GM10266 (cell line): ENCODE measurements around the gene ZFR2.

ENCODE experiments used
- DNase-seq: peaks from one replicate; pipeline ENCODE4 v3.0.0; 2012; ENCODE audit errors: extremely low spot score
- TF ChIP-seq, protein P1 (sequence below): IDR thresholded peaks from 2 replicates; pipeline ENCODE4 v1.5.1; 2012; ENCODE audit warnings: mild to moderate bottlenecking, low read depth; ENCODE audit not compliant: control insufficient read depth, insufficient read depth; ENCODE audit errors: missing control alignments

The ZFR2 gene

DNA sequence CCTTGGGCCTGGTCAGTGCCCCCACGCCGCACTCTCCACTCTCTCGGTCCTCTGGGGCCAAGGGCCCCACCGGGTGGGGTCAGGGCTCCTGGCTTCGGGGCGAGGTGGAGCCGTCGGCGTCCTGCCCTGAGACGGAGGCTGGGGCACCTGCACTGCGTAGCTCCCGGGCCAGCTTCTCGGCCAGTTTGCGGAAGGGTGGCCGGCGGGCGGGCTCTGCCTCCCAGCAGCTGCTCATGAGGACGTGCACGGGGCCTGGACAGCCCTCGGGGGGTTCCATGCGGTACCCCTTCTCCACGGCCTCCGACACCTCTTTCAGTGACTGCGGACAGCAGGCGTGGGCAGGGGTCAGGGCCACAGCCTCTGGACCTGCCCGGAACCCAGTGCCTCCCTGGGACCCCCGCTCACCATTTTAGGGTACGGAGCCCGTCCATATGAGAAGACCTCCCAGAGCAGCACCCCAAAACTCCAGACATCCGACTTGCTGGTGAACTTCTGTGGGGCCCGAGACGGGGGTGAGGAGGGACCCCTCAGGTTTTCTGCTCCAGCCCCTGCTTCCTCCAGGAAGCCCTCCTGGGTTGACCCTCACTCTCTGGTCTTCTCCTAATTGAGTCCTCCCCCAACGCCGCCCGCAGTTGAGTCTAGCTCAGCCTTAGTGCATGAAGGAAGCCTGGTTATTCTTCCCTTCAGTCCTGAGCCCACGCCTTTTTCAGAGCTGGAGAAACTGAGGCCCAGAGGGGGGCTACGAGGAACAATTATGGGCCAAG is 90.6 kb downstream of the ZFR2 start:
- TF ChIP-seq, protein P1, sequence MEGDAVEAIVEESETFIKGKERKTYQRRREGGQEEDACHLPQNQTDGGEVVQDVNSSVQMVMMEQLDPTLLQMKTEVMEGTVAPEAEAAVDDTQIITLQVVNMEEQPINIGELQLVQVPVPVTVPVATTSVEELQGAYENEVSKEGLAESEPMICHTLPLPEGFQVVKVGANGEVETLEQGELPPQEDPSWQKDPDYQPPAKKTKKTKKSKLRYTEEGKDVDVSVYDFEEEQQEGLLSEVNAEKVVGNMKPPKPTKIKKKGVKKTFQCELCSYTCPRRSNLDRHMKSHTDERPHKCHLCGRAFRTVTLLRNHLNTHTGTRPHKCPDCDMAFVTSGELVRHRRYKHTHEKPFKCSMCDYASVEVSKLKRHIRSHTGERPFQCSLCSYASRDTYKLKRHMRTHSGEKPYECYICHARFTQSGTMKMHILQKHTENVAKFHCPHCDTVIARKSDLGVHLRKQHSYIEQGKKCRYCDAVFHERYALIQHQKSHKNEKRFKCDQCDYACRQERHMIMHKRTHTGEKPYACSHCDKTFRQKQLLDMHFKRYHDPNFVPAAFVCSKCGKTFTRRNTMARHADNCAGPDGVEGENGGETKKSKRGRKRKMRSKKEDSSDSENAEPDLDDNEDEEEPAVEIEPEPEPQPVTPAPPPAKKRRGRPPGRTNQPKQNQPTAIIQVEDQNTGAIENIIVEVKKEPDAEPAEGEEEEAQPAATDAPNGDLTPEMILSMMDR, result no peak
- DNase-seq, result no peak

DNA sequence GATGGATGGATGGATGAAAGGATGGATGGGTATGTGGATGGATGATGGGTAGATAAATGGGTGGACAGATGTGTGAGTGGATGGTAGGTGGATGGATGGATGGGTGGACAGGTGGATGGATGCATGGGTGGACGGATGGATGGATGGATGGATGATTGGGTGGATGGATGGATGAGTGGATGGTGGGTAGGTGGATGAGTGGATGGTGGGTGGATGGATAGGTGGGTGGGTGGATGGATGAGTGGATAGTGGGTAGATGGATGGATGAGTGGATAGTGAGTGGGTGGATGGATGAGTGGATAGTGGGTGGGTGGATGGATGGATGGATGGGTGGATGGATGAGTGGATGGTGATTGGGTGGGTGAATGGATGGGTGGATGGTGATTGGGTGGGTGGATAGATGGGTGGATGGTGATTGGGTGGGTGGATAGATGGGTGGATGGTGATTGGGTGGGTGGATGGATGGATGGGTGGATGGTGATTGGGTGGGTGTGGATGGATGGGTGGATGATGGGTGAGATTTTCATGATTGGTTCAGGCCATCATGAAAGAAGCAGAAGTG is 92.3 kb downstream of the ZFR2 start:
- no peak for DNase-seq
- TF ChIP-seq, protein P1, result no peak

DNA sequence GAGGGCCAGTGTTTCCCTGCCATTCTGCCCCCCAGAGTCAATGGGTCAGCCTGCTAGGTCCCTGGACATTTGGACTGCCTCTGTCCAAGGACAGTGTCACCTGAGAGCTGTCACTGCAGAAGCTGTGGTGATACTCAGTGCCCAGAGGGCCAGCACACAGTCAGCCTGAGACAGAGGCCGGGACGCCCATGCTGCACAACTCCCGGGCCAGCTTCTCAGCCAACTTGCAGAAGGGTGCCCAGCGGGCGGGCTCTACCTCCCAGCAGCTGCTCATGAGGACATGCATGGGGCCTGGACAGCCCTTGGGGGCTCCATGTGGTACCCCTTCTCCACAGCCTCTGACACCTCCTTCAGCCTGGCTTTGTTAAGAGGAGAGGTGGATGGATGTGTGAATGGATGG is 93.0 kb downstream of the ZFR2 start:
- TF ChIP-seq, protein P1, result no peak
- DNase-seq, result no peak

DNA sequence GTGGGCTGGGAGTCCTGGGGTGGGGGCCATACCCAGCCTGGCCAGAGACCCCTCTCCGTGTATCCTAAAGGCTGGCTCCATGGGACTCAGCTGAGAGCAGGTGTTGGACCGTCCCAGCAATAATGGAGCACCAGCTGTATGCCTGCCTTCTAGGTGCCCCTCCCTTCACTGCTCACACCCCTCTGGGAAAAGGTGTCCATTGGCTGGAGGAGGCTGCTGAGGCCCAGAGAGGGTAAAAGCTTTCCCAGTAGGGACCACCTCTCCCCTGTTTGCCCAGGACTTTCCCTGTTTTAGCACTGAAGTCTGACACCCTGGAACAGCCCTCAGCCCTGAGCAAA is 93.5 kb downstream of the ZFR2 start:
- DNase-seq, result no peak
- TF ChIP-seq, protein P1, result no peak

DNA sequence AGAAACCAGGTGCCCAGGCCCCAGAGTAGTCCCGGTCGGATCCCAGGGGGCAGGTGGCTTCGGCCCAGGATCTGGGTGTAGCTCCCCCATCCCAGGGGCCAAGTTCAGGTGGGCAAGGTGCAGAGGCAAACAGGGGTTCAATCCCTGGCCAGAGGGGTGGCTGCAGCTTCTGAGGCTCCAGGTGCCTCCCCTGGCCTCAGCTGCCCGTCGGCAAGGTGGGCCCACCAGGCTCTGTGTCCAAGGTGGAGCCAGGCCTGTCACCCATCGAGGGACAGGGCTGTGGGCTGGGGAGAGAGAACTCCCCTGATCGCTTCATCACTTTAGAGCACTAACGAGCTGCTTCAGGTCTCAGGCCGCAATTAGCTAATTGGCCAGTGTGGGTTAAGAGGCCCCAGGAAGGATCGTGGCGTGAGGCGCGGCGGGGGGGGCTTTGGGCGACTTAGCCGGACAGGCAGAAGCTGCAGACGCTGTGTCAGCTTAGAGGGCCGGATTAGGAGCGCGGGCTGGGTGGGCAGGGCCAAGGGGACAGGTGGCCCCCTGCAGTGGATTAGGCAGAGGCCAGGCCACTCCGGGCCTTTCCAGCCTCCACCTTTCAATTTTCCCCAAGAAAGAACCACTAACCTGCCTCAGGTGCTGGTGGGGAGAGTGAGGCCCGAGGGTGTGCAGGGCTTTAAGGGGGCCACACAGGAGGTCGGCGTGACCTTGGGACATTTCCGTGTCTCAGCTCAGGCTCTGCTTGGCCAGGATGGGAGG is 94.0 kb downstream of the ZFR2 start:
- DNase-seq, result no peak
- TF ChIP-seq, protein P1, result no peak

DNA sequence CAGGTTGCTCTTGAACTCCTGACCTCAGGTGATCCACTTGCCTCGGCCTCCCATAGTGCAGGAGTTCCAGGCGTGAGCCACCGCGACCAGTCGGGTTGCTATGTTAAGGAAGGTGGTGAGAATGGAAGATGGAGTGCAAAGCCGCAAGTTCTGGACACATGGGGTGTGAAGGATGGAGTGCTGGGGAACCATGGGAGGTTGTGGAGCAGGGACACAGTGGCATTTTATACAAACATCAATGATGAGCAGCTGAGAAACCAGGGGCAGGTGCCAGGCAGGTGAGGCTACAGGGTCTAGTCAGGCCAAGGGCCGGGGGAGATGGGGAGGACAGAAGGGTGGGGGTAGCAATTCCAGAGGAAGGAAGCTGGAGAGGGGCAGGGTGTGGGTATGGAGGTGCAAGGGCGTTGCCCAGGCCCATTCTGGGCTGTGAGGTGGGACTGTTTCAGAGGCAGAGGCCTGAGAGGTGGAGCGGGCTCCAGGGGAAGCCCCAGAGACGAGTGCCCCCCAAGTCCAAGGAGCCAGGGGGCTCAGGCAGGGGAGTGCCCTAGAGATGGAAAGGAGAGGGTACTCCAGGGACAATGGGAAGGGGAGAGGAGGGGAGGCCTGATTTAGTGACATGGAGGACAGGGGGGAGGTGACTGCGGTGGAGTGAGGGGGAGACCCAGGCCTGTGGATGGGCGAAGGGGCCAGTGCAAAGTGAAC is 94.9 kb downstream of the ZFR2 start:
- TF ChIP-seq, protein P1, result no peak
- DNase-seq, result no peak
